ENCODE results near the gene CALR3.

The CALR3 gene

DNA sequence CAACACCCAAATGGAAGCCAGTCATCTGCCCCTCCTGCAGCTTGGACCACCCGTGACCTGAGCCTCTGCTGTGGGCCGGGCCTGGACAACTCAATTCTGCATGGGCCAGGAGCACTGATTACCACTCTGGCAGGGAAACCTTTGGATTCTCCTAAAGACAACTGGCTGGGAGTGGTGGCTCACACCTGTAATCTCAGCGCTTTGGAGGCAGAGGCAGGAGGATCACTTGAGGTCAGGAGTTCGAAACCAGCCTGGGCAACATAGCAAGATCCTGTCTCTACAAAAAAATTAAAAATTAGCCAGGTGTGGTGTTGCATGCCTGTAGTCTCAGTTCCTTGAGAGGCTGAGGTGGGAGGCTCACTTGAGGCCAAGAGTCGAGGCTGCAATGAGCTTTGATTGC, 30.7 kb downstream of the CALR3 start:
- no peaks in the 10 kb centered on the region for H3K9me3 ChIP-seq
- H3K4me1 ChIP-seq (ENCODE audit: control insufficient read depth in 1 of 2, insufficient read depth in 1 of 2, low read depth in 1 of 2, low read length in 1 of 2): peaks cover 30 to 35% of the 10 kb centered on the region in 2 experiments
- H3K4me3 ChIP-seq (ENCODE audit: low read depth in 1 of 2, low read length in 1 of 2): no peak overlapping the region
- H3K27me3 ChIP-seq: no peaks in the 10 kb centered on the region
- peak overlapping the region; percentile 37 for H3K27ac ChIP-seq
- TF ChIP-seq, protein P1, sequence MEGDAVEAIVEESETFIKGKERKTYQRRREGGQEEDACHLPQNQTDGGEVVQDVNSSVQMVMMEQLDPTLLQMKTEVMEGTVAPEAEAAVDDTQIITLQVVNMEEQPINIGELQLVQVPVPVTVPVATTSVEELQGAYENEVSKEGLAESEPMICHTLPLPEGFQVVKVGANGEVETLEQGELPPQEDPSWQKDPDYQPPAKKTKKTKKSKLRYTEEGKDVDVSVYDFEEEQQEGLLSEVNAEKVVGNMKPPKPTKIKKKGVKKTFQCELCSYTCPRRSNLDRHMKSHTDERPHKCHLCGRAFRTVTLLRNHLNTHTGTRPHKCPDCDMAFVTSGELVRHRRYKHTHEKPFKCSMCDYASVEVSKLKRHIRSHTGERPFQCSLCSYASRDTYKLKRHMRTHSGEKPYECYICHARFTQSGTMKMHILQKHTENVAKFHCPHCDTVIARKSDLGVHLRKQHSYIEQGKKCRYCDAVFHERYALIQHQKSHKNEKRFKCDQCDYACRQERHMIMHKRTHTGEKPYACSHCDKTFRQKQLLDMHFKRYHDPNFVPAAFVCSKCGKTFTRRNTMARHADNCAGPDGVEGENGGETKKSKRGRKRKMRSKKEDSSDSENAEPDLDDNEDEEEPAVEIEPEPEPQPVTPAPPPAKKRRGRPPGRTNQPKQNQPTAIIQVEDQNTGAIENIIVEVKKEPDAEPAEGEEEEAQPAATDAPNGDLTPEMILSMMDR (IDR thresholded peaks at IDR 0.05): no peak
- H3K36me3 ChIP-seq: peaks cover 3% of the 10 kb centered on the region

GRCh38 chr19:16463991-16464575, 31.9 kb downstream of the CALR3 start:
- H3K9me3 ChIP-seq: no peaks in the 10 kb centered on the region
- H3K27ac ChIP-seq: peak overlapping the region; percentile 91
- H3K36me3 ChIP-seq: peaks cover 3% of the 10 kb centered on the region
- TF ChIP-seq, protein P1 (IDR thresholded peaks at IDR 0.05): no peak
- H3K4me1 ChIP-seq (ENCODE audit: control insufficient read depth in 1 of 2, insufficient read depth in 1 of 2, low read depth in 1 of 2, low read length in 1 of 2): peaks cover 34% of the 10 kb centered on the region in 2 experiments
- H3K27me3 ChIP-seq: no peaks in the 10 kb centered on the region
- no peak overlapping the region for H3K4me3 ChIP-seq (ENCODE audit: low read depth in 1 of 2, low read length in 1 of 2)

GRCh38 chr19:16463341-16463990, 32.5 kb downstream of the CALR3 start:
- peaks cover 40 to 41% of the 10 kb centered on the region in 2 experiments for H3K4me1 ChIP-seq (ENCODE audit: control insufficient read depth in 1 of 2, insufficient read depth in 1 of 2, low read depth in 1 of 2, low read length in 1 of 2)
- H3K27me3 ChIP-seq: no peaks in the 10 kb centered on the region
- TF ChIP-seq, protein P1 (IDR thresholded peaks at IDR 0.05): no peak
- H3K9me3 ChIP-seq: no peaks in the 10 kb centered on the region
- H3K4me3 ChIP-seq (ENCODE audit: low read depth in 1 of 2, low read length in 1 of 2): no peak overlapping the region
- H3K36me3 ChIP-seq: peaks cover 3% of the 10 kb centered on the region
- H3K27ac ChIP-seq: peak overlapping the region; percentile 91

DNA sequence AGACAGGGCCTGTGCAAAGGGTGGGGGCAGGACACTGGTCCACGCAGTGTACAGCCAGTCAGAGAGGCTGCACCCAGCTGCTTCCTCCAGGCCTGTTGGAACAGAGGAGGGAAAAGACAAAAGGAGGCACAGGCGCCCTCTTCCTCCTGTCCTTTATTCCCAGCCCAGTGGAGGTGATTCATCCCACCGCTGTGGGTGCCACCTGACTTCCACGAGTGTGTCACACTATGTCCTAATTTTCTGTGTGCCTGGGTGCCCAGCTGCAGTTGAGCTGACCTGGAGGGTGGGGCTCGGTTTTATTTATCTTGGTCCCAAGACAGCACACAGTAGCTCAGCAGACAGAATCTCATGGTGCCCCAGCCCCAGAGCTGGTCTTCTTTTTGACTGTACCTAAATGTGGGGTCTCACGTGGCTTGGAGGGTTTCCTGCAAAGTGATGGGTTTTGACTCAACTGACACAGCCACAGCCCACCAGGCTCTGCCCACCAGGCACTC, 33.2 kb downstream of the CALR3 start:
- H3K4me1 ChIP-seq (ENCODE audit: control insufficient read depth in 1 of 2, insufficient read depth in 1 of 2, low read depth in 1 of 2, low read length in 1 of 2): peaks cover 47% of the 10 kb centered on the region in 2 experiments

DNA sequence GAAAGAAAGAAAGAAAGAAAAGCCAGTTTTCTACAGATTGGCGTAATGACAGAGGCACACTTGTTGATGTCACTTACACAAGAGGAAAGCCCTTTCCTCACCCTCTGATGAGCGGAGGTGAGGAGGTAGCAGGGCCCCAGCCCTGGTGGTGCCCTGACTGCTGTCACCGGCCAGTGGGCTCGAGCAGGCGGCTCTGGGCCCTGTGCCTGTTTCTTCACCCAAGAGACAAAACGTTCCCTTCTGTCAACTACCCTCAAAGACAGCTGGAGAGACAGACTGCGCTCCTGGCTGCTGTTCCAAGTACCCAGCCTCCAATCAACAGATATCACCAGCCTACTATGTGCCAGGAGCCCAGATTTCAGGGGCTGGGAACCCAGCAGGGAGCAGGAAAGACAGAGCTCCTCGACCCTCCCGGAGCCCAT, 34.3 kb downstream of the CALR3 start:
- peaks cover 58 to 59% of the 10 kb centered on the region in 2 experiments for H3K4me1 ChIP-seq (ENCODE audit: control insufficient read depth in 1 of 2, insufficient read depth in 1 of 2, low read depth in 1 of 2, low read length in 1 of 2)
- no peaks in the 10 kb centered on the region for H3K9me3 ChIP-seq
- peaks cover 3% of the 10 kb centered on the region for H3K36me3 ChIP-seq
- peak overlapping the region in 1 of 2 experiments; percentile 4 for H3K4me3 ChIP-seq (ENCODE audit: low read depth in 1 of 2, low read length in 1 of 2)
- TF ChIP-seq, protein P1 (IDR thresholded peaks at IDR 0.05): no peak
- H3K27ac ChIP-seq: peak overlapping the region; percentile 91
- H3K27me3 ChIP-seq: no peaks in the 10 kb centered on the region

More for the DNA sequence above, 33.2 kb downstream of the CALR3 start:
- no peaks in the 10 kb centered on the region for H3K27me3 ChIP-seq
- H3K9me3 ChIP-seq: no peaks in the 10 kb centered on the region
- no peak overlapping the region for H3K4me3 ChIP-seq (ENCODE audit: low read depth in 1 of 2, low read length in 1 of 2)
- peaks cover 3% of the 10 kb centered on the region for H3K36me3 ChIP-seq
- peak overlapping the region; percentile 91 for H3K27ac ChIP-seq
- TF ChIP-seq, protein P1 (IDR thresholded peaks at IDR 0.05): no peak
